SU-DHL-6 (cell line): ENCODE results near the gene FAT1.

Experiments used
- H2AFZ ChIP-seq: fragments of 200-600 bp; sonication (generic); 2 replicates; pipeline ENCODE4 v1.6.1; 2014; ENCODE audit warnings: low read depth, mild to moderate bottlenecking, moderate library complexity, mixed read lengths, antibody characterized with exemption, low read length; ENCODE audit not compliant: severe bottlenecking
- H3F3A ChIP-seq: fragments of 200-600 bp; shearing (Covaris generic); 2 replicates; pipeline ENCODE4 v1.6.0; 2016; ENCODE audit warnings: antibody characterized with exemption, mild to moderate bottlenecking; ENCODE audit not compliant: insufficient read depth
- H3K27ac ChIP-seq: fragments of 200-600 bp; sonication (generic); 2 replicates; pipeline ENCODE4 v1.5.1; 2016; ENCODE audit warnings: low read depth, mild to moderate bottlenecking, low read length, moderate library complexity, mixed read lengths
- H3K27me3 ChIP-seq: fragments of 200-600 bp; sonication (generic), shearing (Covaris generic); 2 replicates; pipeline ENCODE4 v1.6.0; 2014; ENCODE audit warnings: mild to moderate bottlenecking, low read length
- H3K36me3 ChIP-seq: fragments of 200-600 bp; sonication (generic); 2 replicates; pipeline ENCODE4 v1.6.1; 2014; ENCODE audit warnings: mild to moderate bottlenecking, low read length, mixed read lengths
- H3K4me2 ChIP-seq: fragments of 300-600, 200-600 bp; shearing (Covaris generic), sonication (generic); 2 replicates; pipeline ENCODE4 v1.6.0; 2014; ENCODE audit warnings: low read length, low read depth, mild to moderate bottlenecking; ENCODE audit not compliant: poor library complexity, severe bottlenecking
- H3K4me3 ChIP-seq: fragments of 200-600 bp; sonication (generic); 2 replicates; pipeline ENCODE4 v1.5.1; 2014; ENCODE audit warnings: antibody characterized with exemption, low read length, mild to moderate bottlenecking, mixed read lengths; ENCODE audit not compliant: insufficient read depth, poor library complexity, severe bottlenecking
- H3K79me2 ChIP-seq: fragments of 200-600 bp; sonication (generic); 2 replicates; pipeline ENCODE4 v1.6.1; 2014; ENCODE audit warnings: mild to moderate bottlenecking, low read length, moderate library complexity; ENCODE audit not compliant: insufficient read depth
- H3K9ac ChIP-seq: fragments of 200-600 bp; sonication (generic); 2 replicates; pipeline ENCODE4 v1.7.0; 2014; ENCODE audit warnings: mild to moderate bottlenecking, low read length
- H3K9me2 ChIP-seq: fragments of 200-600 bp; sonication (generic); replicated peaks from 2 replicates; pipeline ENCODE4 v1.6.1; 2014; ENCODE audit warnings: low read length; ENCODE audit not compliant: insufficient read depth
- H3K9me3 ChIP-seq: fragments of 200-600 bp; sonication (generic); 2 replicates; pipeline ENCODE4 v1.6.1; 2014; ENCODE audit warnings: low read length, mixed read lengths; ENCODE audit not compliant: insufficient read depth
- H4K20me1 ChIP-seq: fragments of 200-600 bp; sonication (generic); 2 replicates; pipeline ENCODE4 v1.6.1; 2014; ENCODE audit warnings: low read depth, mild to moderate bottlenecking, antibody characterized with exemption, low read length, moderate library complexity, mixed read lengths
- EZH2phosphoT487 ChIP-seq: fragments of 200-600 bp; sonication (generic), shearing (Covaris generic); conservative IDR thresholded peaks from 2 replicates; pipeline ENCODE4 v1.6.1; 2018; ENCODE audit warnings: mild to moderate bottlenecking, antibody characterized with exemption, low read length, moderate library complexity, mixed read lengths
- TF ChIP-seq, protein P1 (sequence below): fragments of 200-600 bp; sonication (generic); IDR thresholded peaks from one replicate; pipeline ENCODE4 v1.5.1; 2017; ENCODE audit warnings: antibody characterized with exemption, mild to moderate bottlenecking, low read length, moderate library complexity; ENCODE audit not compliant: insufficient read depth, poor library complexity, severe bottlenecking

The FAT1 gene

DNA sequence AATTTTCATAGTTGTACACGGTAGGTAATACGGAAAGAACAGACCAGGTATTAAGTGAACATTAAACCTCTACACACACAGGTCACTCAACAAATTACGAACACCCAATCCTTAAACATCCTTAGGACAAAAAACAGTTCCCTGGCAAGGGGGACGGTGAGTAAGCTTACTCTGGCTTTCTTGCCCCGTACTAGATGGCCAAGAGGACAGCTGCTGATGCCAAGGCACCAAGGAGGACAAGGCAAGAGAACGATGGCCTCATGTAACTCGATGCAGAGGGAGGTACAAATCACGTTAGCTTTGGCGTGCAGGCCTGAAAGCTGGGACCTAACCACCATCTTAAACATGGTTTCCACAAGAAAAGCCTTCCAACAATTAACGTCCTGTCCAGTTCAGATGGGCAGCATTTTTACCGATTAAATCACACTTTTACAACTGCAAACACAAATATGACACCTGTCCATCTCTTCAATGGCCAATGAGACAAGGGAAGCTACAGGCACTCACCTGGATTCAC, 23.7 kb downstream of the FAT1 start:
- H3K9me2 ChIP-seq = no peaks in the 10 kb centered on the region
- no peak overlapping the region for H3K4me2 ChIP-seq
- H4K20me1 ChIP-seq = no peaks in the 10 kb centered on the region

DNA sequence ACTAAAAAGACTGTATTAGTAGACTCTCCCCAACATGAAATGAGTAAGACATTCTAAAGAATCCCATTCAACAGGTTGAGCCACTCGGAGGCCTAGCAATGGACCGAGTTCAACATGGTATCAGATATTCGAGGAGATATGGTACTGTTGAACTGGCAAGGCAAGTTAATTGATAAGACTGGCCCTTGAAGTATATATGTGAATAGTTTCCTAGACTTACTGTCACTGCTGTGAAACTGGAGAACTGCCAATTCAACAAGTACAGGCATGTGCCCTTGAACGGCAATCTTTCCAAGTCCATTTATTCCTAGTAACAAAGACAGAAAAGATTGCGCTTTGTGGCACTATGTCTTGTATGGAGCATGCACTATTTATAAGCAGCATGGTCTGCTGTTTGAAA, 24.4 kb downstream of the FAT1 start:
- no peak overlapping the region for H3K4me3 ChIP-seq
- H3K9me2 ChIP-seq = no peaks in the 10 kb centered on the region
- H3K27ac ChIP-seq = no peak overlapping the region
- H2AFZ ChIP-seq = no peak overlapping the region
- H4K20me1 ChIP-seq = no peaks in the 10 kb centered on the region
- no peaks in the 10 kb centered on the region for H3K79me2 ChIP-seq
- no peaks in the 10 kb centered on the region for H3K36me3 ChIP-seq
- no peak overlapping the region for H3K4me2 ChIP-seq
- H3K9ac ChIP-seq = no peak overlapping the region
- no peaks in the 10 kb centered on the region for H3K9me3 ChIP-seq
- H3F3A ChIP-seq = no peaks in the 10 kb centered on the region
- no peaks in the 10 kb centered on the region for H3K27me3 ChIP-seq
- TF ChIP-seq EZH2phosphoT487 = no peak
- TF ChIP-seq, protein P1, sequence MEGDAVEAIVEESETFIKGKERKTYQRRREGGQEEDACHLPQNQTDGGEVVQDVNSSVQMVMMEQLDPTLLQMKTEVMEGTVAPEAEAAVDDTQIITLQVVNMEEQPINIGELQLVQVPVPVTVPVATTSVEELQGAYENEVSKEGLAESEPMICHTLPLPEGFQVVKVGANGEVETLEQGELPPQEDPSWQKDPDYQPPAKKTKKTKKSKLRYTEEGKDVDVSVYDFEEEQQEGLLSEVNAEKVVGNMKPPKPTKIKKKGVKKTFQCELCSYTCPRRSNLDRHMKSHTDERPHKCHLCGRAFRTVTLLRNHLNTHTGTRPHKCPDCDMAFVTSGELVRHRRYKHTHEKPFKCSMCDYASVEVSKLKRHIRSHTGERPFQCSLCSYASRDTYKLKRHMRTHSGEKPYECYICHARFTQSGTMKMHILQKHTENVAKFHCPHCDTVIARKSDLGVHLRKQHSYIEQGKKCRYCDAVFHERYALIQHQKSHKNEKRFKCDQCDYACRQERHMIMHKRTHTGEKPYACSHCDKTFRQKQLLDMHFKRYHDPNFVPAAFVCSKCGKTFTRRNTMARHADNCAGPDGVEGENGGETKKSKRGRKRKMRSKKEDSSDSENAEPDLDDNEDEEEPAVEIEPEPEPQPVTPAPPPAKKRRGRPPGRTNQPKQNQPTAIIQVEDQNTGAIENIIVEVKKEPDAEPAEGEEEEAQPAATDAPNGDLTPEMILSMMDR = no peak

More for the DNA sequence above, 23.7 kb downstream of the FAT1 start:
- Histone ChIP-seq H3K27ac (no peak overlapping the region), H3K9me3 (no peaks in the 10 kb centered on the region), H3K27me3 (no peaks in the 10 kb centered on the region), H2AFZ (no peak overlapping the region), H3K36me3 (no peaks in the 10 kb centered on the region), H3K4me3 (no peak overlapping the region), H3K79me2 (no peaks in the 10 kb centered on the region), H3F3A (no peaks in the 10 kb centered on the region), H3K9ac (no peak overlapping the region)
- TF ChIP-seq, protein P1 = no peak
- TF ChIP-seq EZH2phosphoT487 = no peak

GRCh38 chr4:186698525-186698924, 25.1 kb downstream of the FAT1 start:
- Histone ChIP-seq H3K4me2 (no peak overlapping the region), H2AFZ (no peak overlapping the region), H3K9ac (no peak overlapping the region), H4K20me1 (no peaks in the 10 kb centered on the region), H3K27ac (no peak overlapping the region), H3K4me3 (no peak overlapping the region), H3F3A (no peaks in the 10 kb centered on the region), H3K9me2 (no peaks in the 10 kb centered on the region), H3K27me3 (no peaks in the 10 kb centered on the region), H3K9me3 (no peaks in the 10 kb centered on the region), H3K79me2 (no peaks in the 10 kb centered on the region), H3K36me3 (no peaks in the 10 kb centered on the region)
- no peak for TF ChIP-seq EZH2phosphoT487
- TF ChIP-seq, protein P1 = no peak
